Kidney (tissue), 14 donors: ENCODE data around the gene MAPT. TPM values are rescaled to one million over a fixed set of nuclear protein-coding genes. Genes with fewer than 3 reads are reported as not detected.

ENCODE experiments used
- DNase-seq, 5 donors: peaks; one replicate each; pipeline ENCODE4 v3.0.0-alpha.2; 2013 to 2020
- FAIRE-seq: peaks from 2 replicates; lab custom pipeline; 2012; peaks lifted over from hg19 to GRCh38; lab: Jason Lieb, UNC
- H3K27ac ChIP-seq, 2 donors: one replicate each; pipeline ENCODE4 v1.7.0; 2013; ENCODE audit warnings: low read depth in 2 of 2, low read length in 2 of 2, inconsistent platforms in 1 of 2
- H3K27me3 ChIP-seq: one replicate; pipeline ENCODE4 v1.7.1; 2013; ENCODE audit warnings: low read length, inconsistent platforms; ENCODE audit not compliant: control insufficient read depth, insufficient read depth
- H3K36me3 ChIP-seq, 3 donors: one replicate each; pipeline versions ENCODE4 v1.7.0 to v1.7.1; 2013; ENCODE audit warnings: low read length in 3 of 3, control low read depth in 1 of 3, inconsistent platforms in 1 of 3; ENCODE audit not compliant: insufficient read depth in 3 of 3, control insufficient read depth in 2 of 3
- H3K4me1 ChIP-seq, 3 donors: one replicate each; pipeline versions ENCODE4 v1.7.0 to v1.7.1; 2013; ENCODE audit warnings: low read length in 3 of 3, inconsistent platforms in 1 of 3, low read depth in 1 of 3; ENCODE audit not compliant: control insufficient read depth in 2 of 3, insufficient read depth in 2 of 3
- H3K4me3 ChIP-seq, 3 donors: one replicate each; pipeline versions ENCODE4 v1.7.0 to v1.8.1; 2013; ENCODE audit warnings: low read length in 3 of 3, control low read depth in 1 of 3, inconsistent platforms in 1 of 3
- H3K9ac ChIP-seq, 3 donors: one replicate each; pipeline versions ENCODE4 v1.7.0 to v1.7.1; 2013; ENCODE audit warnings: low read length in 3 of 3, control low read depth in 1 of 3, inconsistent platforms in 1 of 3
- H3K9me3 ChIP-seq, 3 donors: one replicate each; pipeline versions ENCODE4 v1.7.0 to v1.7.1; 2013; ENCODE audit warnings: low read length in 3 of 3, control low read depth in 1 of 3, inconsistent platforms in 1 of 3; ENCODE audit not compliant: control insufficient read depth in 2 of 3, insufficient read depth in 1 of 3
- CTCF ChIP-seq: IDR thresholded peaks from 3 replicates; pipeline ENCODE4 v1.5.1; 2012; ENCODE audit warnings: mild to moderate bottlenecking, moderate library complexity, borderline replicate concordance; ENCODE audit not compliant: insufficient read depth; ENCODE audit errors: extremely low read depth
- intact Hi-C: fragments of 100-400 bp; cut with DNase I; formaldehyde crosslinking; loops from one replicate; pipeline ENCODE4 v1.11.1; 2022
- polyA plus RNA-seq: library from polyadenylated mRNA; stranded (reverse); fragments of 350-450 nt; fragmentation: Illumina TruSeq; extraction: RNeasy Lipid Tissue Mini Kit (QIAGEN cat#74804); gene quantifications from one replicate; pipeline ENCODE4 v1.2.3, GENCODE V29; 2014; ENCODE audit warnings: low read depth, low replicate concordance; ENCODE audit not compliant: insufficient read depth
- total RNA-seq: library from RNA; stranded (reverse); fragmentation: NEBNext Ultra II Directional; extraction: Animal tissue kit (Norgen Biotek cat#: 25700); gene quantifications from one replicate; pipeline ENCODE4 v1.2.1, GENCODE V29; 2021
- donor health status: control.
- donor health status: control.
- donor health status: control.
- donor health status: control.
- donor health status: control.
- donor health status: DM: yes; HTN: yes; CAD: no.
- donor health status: Normal renal cell carcinoma (clear cell type).

MAPT gene
- total and polyA plus RNA-seq, 2 donors from 2014 or later = 2.9 to 15.4 TPM

- no peak for FAIRE-seq
- no peak for DNase-seq
- Histone ChIP-seq H3K9me3 (no peaks in the 10 kb centered on the region), H3K4me3 (no peak overlapping the region), H3K27ac (no peak overlapping the region), H3K4me1 (no peaks in the 10 kb centered on the region), H3K9ac (no peak overlapping the region), H3K36me3 (no peaks in the 10 kb centered on the region), H3K27me3 (no peaks in the 10 kb centered on the region)
- intact Hi-C loops = no loop called here
- TF ChIP-seq CTCF = no peak
Observed at GRCh38 chr17:45963283-45963682, 68.9 kb downstream of the MAPT start.

- no peak for TF ChIP-seq CTCF
Observed at GRCh38 chr17:45963889-45964288, 69.5 kb downstream of the MAPT start.

GRCh38 chr17:45964634-45965033 lies 70.3 kb downstream of the MAPT start:
- intact Hi-C loops = no loop called here
- Histone ChIP-seq H3K36me3 (no peaks in the 10 kb centered on the region), H3K4me3 (no peak overlapping the region), H3K27ac (no peak overlapping the region), H3K4me1 (no peaks in the 10 kb centered on the region), H3K27me3 (no peaks in the 10 kb centered on the region), H3K9me3 (no peaks in the 10 kb centered on the region), H3K9ac (no peak overlapping the region)
- DNase-seq (no peak), FAIRE-seq (no peak)
- TF ChIP-seq CTCF = no peak

More at GRCh38 chr17:45963889-45964288, 69.5 kb downstream of the MAPT start:
- Histone ChIP-seq H3K9me3 (no peaks in the 10 kb centered on the region), H3K36me3 (no peaks in the 10 kb centered on the region), H3K4me1 (no peaks in the 10 kb centered on the region), H3K9ac (no peak overlapping the region), H3K27me3 (no peaks in the 10 kb centered on the region), H3K4me3 (no peak overlapping the region), H3K27ac (no peak overlapping the region)
- DNase-seq = no peak
- no peak for FAIRE-seq
- intact Hi-C loops = no loop called here

GRCh38 chr17:45965812-45966211 lies 71.5 kb downstream of the MAPT start:
- Histone ChIP-seq H3K4me3 (no peak overlapping the region), H3K27ac (no peak overlapping the region), H3K4me1 (no peaks in the 10 kb centered on the region), H3K9me3 (no peaks in the 10 kb centered on the region), H3K27me3 (no peaks in the 10 kb centered on the region), H3K36me3 (no peaks in the 10 kb centered on the region), H3K9ac (no peak overlapping the region)
- intact Hi-C loops = no loop called here
- TF ChIP-seq CTCF = no peak
- FAIRE-seq (no peak), DNase-seq (no peak)
